GM12874 (cell line): ENCODE results near the gene PPP1R14B.

Experiments used
- TF ChIP-seq, protein P1 (sequence below): IDR thresholded peaks from 2 replicates; pipeline ENCODE4 v1.5.1; 2011; ENCODE audit warnings: low read depth, mild to moderate bottlenecking, control low read depth, low read length, moderate library complexity; ENCODE audit not compliant: insufficient read depth

The PPP1R14B gene

DNA sequence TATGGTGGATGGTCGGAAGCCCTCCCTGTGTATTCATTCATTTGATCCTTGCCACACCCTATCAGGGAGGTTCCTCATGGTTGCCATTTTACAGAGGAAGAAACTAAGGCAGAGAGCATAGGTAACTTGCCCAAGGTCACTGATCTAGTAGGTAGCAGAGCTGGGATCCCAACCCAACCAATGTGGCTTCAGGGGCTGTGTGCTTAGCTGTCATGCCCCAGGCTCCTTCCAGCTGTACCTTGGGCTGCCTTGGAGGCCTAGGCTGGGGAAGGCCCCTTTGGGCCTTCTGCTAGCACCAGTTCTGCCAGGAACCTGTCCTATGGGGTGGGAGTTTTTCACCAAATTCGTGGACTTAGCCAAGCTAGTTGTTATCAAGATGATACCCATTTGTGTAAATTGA lies 29.1 kb upstream of the PPP1R14B start:
- TF ChIP-seq, protein P1, sequence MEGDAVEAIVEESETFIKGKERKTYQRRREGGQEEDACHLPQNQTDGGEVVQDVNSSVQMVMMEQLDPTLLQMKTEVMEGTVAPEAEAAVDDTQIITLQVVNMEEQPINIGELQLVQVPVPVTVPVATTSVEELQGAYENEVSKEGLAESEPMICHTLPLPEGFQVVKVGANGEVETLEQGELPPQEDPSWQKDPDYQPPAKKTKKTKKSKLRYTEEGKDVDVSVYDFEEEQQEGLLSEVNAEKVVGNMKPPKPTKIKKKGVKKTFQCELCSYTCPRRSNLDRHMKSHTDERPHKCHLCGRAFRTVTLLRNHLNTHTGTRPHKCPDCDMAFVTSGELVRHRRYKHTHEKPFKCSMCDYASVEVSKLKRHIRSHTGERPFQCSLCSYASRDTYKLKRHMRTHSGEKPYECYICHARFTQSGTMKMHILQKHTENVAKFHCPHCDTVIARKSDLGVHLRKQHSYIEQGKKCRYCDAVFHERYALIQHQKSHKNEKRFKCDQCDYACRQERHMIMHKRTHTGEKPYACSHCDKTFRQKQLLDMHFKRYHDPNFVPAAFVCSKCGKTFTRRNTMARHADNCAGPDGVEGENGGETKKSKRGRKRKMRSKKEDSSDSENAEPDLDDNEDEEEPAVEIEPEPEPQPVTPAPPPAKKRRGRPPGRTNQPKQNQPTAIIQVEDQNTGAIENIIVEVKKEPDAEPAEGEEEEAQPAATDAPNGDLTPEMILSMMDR, result no peak

- TF ChIP-seq, protein P1, result no peak
Measured at GRCh38 chr11:64275031-64275800, 28.5 kb upstream of the PPP1R14B start.

GRCh38 chr11:64269540-64270220 lies 22.9 kb upstream of the PPP1R14B start:
- TF ChIP-seq, protein P1, result 0 out of 2 replicates have a peak, but pooled peaks have one; percentile 0

DNA sequence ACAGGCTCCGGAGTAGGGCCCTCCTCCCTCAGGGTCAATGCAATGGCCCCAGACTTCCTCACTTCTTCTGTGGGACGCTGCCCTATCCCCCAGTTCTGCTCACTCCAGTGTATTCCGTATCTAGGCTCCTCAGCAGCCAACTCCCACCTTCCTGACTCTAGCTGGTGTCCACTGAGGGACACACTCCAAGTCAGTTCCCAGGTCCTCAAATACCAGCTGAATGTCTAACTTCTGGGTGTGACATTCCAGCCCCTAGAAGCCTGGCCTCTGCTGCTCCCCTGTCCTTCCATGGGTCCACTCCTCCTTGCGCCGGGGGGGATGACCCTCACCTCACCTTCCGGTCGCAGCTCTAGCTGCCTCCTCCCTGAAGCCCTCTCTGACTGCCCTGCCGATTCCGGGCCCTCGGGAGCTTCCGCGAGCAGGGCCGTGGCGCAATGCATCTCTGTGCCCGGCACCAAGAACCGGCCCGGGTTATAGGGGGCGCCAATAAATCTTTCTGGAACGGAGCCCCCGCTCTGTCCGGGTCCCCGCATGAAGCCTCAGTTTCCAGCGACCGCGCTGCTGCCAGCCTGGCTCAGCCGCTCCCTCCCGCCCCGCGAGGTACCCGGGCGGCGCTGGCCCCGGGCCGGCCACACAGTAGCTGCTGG lies 22.3 kb upstream of the PPP1R14B start:
- TF ChIP-seq, protein P1, result no peak

DNA sequence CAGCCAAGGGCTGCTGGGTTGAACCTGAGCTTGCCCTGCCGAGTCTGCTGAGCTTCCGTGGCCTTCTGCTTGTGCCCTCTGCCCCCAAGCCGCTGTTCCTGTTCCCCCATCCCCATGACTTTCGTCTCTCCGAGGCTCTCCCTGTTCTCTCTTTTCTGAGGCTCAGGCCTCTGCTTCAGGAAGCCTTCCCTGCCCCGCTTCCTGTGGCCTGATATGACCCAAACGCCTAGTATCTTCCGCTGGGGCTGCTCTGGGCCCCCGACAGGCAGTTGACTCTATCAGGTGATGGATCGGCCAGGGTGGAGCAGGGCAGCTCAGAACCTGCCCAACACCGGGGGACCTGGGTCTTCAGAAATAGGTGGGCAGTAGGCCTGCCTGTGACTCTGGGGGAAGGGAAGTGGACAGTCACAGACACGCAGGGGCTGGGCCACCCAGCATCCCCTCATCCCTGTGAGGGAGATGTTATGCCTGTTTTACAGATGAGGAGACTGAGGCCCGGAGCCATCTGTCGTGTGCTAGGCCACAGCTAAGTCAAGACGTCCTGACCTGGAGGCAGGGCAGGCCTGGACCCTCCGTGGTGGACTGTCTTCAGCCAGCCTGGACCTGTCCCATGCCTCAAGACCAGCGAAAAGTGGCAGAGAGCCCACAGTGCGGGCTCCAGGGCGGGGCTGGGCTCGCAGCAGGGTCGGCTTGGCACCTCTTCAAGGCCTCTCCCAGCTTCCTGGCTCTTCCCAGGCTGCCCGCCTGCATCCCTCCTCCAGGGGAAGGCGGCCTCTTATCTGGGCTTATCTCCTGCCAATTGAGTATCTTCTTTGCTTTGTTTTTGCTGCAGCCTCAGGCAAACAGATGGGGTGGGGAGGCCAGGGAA lies 21.5 kb upstream of the PPP1R14B start:
- TF ChIP-seq, protein P1, result no peak

DNA sequence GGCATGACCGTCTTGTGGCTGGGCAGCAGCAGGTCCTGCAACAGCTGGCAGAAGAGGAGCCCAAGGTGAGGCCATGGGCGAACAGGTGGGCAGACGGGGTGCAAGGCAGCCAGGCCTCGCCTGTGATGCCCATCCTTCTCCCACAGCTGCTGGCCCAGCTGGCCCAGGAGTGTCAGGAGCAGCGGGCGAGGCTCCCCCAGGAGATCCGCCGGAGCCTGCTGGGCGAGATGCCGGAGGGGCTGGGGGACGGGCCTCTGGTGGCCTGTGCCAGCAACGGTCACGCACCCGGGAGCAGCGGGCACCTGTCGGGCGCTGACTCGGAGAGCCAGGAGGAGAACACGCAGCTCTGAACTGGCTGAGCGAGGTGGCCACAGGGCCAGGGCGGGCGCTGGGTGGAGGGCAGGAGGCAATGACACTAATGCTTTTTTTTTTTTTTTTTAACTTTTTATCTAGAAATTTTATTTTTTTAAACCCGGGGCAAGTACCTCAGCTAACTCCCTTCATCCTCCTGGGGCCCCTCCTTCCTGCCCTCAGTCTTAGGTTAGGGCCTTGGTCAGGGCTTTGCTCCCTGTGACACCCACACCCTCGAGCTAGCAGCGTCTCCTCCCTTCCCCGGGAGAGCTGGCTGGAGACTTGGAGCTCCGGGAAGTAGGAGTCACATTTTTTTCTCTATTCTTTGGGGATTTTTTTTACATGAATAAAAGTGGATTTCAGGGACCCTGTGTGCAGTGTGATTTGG lies 20.6 kb upstream of the PPP1R14B start:
- TF ChIP-seq, protein P1, result no peak
